Adipocyte (in vitro differentiated cells): ENCODE measurements around the gene SYNGR1.

ENCODE experiments used
- DNase-seq: peaks from one replicate; pipeline ENCODE4 v3.0.0-alpha.2; 2015; ENCODE audit warnings: low read depth
- H3K27me3 ChIP-seq: replicated peaks from 2 replicates; pipeline ENCODE4 v1.7.0; 2013; ENCODE audit warnings: mild to moderate bottlenecking, low read length, moderate library complexity; ENCODE audit not compliant: control insufficient read depth, insufficient read depth
- H3K36me3 ChIP-seq: 2 replicates; pipeline ENCODE4 v1.7.0; 2013; ENCODE audit warnings: low read length, mild to moderate bottlenecking, moderate library complexity; ENCODE audit not compliant: control insufficient read depth, insufficient read depth, severe bottlenecking
- H3K4me1 ChIP-seq: 2 replicates; pipeline ENCODE4 v1.7.0; 2013; ENCODE audit warnings: mild to moderate bottlenecking, low read length, moderate library complexity; ENCODE audit not compliant: control insufficient read depth, insufficient read depth
- H3K4me3 ChIP-seq: 2 replicates; pipeline ENCODE4 v1.7.0; 2013; ENCODE audit warnings: mild to moderate bottlenecking, low read length, moderate library complexity
- H3K9ac ChIP-seq: 2 replicates; pipeline ENCODE4 v1.7.0; 2013; ENCODE audit warnings: mild to moderate bottlenecking, low read length, moderate library complexity
- H3K9me3 ChIP-seq: 2 replicates; pipeline ENCODE4 v1.7.0; 2013; ENCODE audit warnings: mild to moderate bottlenecking, low read length, moderate library complexity; ENCODE audit not compliant: control insufficient read depth

Gene SYNGR1, protein sequence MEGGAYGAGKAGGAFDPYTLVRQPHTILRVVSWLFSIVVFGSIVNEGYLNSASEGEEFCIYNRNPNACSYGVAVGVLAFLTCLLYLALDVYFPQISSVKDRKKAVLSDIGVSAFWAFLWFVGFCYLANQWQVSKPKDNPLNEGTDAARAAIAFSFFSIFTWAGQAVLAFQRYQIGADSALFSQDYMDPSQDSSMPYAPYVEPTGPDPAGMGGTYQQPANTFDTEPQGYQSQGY

GRCh38 chr22:39349967-39350726 lies at the start of gene SYNGR1:
TSS of gene SYNGR1 (plus strand) at chr22:39349991. CDS start at chr22:39350011, 20 bp downstream.
- DNase-seq: peak; percentile 59
- Histone ChIP-seq H3K36me3 (no peaks in the 10 kb centered on the region), H3K9me3 (no peaks in the 10 kb centered on the region), H3K4me3 (peak within 1 kb of the TSS; percentile 82), H3K4me1 (peaks cover 6% of the 10 kb centered on the region), H3K9ac (peak within 1 kb of the TSS; percentile 82), H3K27me3 (no peaks in the 10 kb centered on the region)

GRCh38 chr22:39300186-39300830 lies 49.5 kb upstream of the SYNGR1 start:
- no peak for DNase-seq
- Histone ChIP-seq H3K4me1 (peaks cover 10% of the 10 kb centered on the region), H3K9ac (no peak overlapping the region), H3K4me3 (peak overlapping the region; percentile 24), H3K9me3 (no peaks in the 10 kb centered on the region), H3K27me3 (peaks cover 7% of the 10 kb centered on the region), H3K36me3 (no peaks in the 10 kb centered on the region)

DNA sequence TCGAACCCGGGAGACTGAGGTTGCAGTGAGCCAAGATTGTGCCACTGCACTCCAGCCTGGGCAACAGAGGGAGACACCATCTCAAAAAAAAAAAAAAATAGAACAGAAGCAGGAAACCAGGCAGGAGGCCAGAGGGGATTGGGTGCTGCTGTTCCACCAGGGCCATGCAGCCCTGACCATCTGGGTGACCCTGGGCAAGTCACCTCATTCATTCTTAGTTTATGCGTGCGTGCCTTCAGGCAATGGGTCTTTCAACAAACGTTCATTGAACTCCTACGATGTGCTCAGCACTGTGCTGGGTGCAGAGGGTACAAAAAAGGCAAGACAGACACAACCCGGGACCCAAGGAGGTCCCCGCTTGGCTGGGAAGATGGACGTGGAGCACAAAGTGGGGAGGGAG lies 48.7 kb upstream of the SYNGR1 start:
- Histone ChIP-seq H3K4me1 (peaks cover 10% of the 10 kb centered on the region), H3K27me3 (peaks cover 7% of the 10 kb centered on the region), H3K9ac (no peak overlapping the region), H3K9me3 (no peaks in the 10 kb centered on the region), H3K4me3 (no peak overlapping the region), H3K36me3 (no peaks in the 10 kb centered on the region)
- no peak for DNase-seq

DNA sequence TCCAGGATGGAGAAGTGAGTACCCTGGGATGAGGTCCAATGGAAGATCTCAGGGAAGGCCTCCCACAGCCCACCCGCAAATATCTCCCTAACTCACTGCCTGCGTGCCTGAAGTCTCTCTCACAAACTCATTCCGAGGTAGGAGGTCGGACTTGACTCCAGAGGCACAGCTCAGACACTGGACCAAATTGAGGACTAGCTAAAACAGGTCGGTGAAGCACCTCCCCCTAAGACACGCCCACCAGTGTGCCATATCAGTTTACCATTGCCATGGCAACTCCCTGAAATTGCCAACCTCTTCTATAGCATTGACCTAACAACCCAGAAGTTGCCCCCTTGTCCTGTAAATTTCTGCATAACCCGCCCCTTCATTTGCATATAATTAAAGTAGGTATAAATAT lies 47.9 kb upstream of the SYNGR1 start:
- no peaks in the 10 kb centered on the region for H3K36me3 ChIP-seq
- H3K9me3 ChIP-seq: no peaks in the 10 kb centered on the region
- peaks cover 10% of the 10 kb centered on the region for H3K4me1 ChIP-seq
- peaks cover 7% of the 10 kb centered on the region for H3K27me3 ChIP-seq
- H3K4me3 ChIP-seq: no peak overlapping the region
- no peak for DNase-seq
- no peak overlapping the region for H3K9ac ChIP-seq

- Histone ChIP-seq H3K9me3 (no peaks in the 10 kb centered on the region), H3K9ac (no peak overlapping the region), H3K27me3 (peaks cover 7% of the 10 kb centered on the region), H3K36me3 (no peaks in the 10 kb centered on the region), H3K4me1 (peaks cover 10% of the 10 kb centered on the region), H3K4me3 (no peak overlapping the region)
- no peak for DNase-seq
Observed at GRCh38 chr22:39302431-39302960, 47.3 kb upstream of the SYNGR1 start.

GRCh38 chr22:39303358-39303757 lies 46.4 kb upstream of the SYNGR1 start:
- Histone ChIP-seq H3K4me1 (peaks cover 12% of the 10 kb centered on the region), H3K27me3 (peaks cover 7% of the 10 kb centered on the region), H3K9me3 (no peaks in the 10 kb centered on the region), H3K9ac (no peak overlapping the region), H3K36me3 (no peaks in the 10 kb centered on the region), H3K4me3 (no peak overlapping the region)
- DNase-seq: no peak

DNA sequence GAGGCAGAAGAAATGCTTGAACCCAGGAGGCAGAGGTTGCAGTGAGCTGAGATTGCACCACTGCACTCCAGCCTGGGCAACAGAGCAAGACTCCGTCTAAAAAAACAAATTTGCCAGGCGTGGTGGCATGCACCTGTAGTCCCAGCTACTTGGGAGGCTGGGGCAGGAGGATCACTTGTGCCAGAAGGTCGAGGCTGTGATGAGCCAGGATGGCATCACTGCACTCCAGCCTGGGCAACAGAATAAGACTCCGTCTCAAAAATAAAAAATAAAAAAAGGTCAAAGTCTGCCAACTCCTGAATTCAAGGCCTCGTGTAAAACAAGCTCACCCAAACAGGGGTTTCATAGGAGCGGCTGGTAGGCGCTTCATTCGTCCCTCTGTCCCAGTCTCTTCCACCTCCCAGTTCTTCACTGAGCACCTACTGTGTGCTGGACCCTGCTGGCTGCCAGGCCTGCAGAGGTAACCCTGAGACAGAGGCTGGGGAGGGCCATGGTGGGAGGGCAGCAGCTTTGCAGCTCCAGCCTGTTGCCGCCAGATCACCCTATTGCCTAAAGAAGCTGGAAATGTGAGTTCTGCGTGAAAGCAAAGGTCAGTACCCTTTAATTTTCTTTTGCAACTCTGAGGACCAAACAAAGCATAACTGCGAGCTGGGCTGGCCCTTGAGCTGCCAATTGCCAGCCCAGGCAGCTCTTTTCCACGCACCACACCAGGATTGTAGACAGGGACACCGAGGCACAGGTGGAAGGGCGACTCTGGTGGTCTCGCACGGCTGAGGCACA lies 45.7 kb upstream of the SYNGR1 start:
- Histone ChIP-seq H3K27me3 (peaks cover 7% of the 10 kb centered on the region), H3K9me3 (no peaks in the 10 kb centered on the region), H3K4me3 (no peak overlapping the region), H3K36me3 (no peaks in the 10 kb centered on the region), H3K4me1 (peaks cover 17% of the 10 kb centered on the region), H3K9ac (no peak overlapping the region)
- no peak for DNase-seq

DNA sequence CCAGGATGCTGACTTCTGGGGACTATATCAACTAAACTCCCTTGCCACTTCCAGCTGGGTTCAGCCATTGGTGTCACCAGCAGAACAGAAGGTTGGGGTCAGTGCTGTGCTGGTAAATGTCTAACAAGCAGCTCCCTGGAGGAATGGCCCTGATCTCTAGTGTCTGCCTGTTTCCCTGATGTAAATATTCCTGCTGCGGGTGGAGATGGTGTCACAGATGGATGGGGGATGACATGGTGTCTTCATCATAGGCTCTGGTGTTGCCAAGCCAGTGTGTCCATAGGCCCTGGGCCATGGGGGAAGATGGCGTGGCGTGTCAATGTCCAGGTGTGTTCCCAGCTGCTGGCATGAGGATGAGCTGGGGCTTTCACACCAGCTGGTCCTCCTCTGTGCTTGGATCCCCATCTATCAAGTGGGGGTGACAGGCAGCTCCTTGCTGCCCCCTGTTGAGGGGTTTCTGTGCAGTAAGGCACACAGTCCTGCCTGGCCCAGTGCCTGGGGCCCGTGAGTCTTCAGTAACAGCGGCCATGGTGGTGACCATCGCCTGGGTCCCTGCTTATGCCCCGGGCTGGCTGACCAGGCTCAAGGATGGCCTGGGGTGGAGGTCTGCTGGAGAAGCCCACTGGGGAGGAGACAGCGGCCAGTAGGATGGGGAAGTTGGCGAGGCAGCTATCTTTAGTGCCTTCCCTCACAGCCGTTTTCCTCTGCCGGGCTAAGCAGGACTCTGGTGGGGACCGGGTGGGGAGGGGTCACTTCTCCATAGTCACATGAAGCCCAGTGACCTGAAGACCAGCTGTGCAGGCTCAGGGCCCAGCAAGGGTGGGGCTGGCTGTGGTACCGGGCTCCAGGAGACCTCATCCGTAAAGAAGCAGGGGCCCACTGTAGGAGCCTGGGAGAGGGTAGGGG lies 43.1 kb upstream of the SYNGR1 start:
- Histone ChIP-seq H3K4me3 (no peak overlapping the region), H3K27me3 (no peaks in the 10 kb centered on the region), H3K9ac (no peak overlapping the region), H3K9me3 (no peaks in the 10 kb centered on the region), H3K36me3 (peaks cover 3% of the 10 kb centered on the region), H3K4me1 (peaks cover 15% of the 10 kb centered on the region)
- DNase-seq: no peak

DNA sequence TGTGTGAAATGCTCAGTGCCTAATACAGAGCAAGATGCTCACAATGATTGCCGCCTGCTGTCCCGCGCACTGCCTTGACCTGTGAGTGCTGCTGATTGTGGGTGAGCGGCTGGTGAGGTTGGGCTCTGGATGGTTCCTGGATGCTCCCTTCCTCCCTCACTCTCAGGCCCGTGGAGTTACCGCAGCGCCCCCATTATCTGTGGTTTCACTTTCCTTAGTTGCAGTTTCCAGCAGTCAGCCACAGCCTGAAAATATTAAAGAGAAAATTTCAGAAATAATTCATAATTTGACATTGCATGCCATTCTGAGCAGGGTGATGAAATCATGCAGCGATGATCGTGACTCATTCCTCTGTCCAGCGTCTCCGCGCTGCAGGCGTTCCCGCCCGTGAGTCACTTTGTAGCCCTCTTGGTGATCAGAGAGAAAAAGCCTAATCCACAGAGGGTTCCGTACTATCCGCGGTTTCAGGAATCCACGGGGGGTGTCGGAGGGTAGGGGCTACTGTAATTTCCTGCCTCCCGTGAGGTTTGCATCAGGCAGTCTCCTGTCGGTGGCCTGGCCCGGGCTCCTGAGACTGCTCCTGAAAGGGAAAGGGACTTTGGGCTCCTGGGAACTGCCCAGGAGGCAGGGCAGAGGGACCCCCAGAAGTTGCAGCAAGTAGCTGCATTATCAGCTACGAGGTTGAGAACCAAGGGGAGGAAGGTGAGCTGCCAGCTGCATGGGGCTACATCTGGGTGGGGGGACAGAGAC lies 41.0 kb upstream of the SYNGR1 start:
- peaks cover 24% of the 10 kb centered on the region for H3K36me3 ChIP-seq
- H3K4me3 ChIP-seq: peak overlapping the region; percentile 73
- H3K9ac ChIP-seq: peak overlapping the region; percentile 83
- no peaks in the 10 kb centered on the region for H3K27me3 ChIP-seq
- H3K4me1 ChIP-seq: peaks cover 18% of the 10 kb centered on the region
- DNase-seq: peak; percentile 98
- no peaks in the 10 kb centered on the region for H3K9me3 ChIP-seq
